Lower leg skin (tissue), 4 donors: ENCODE results near the gene MYO15B. TPM values are rescaled to one million over a fixed set of nuclear protein-coding genes. Genes with fewer than 3 reads are reported as not detected.
"Not testable (repeated sequence)": the region's sequence is repeated elsewhere in the genome, so short reads cannot be mapped to it uniquely, and the experiment has no call there.

Experiments
- DNase-seq, 2 donors: peaks; one replicate each; pipeline ENCODE4 v3.0.0-alpha.2; 2019; ENCODE audit warnings: low spot score in 2 of 2
- H3K4me3 ChIP-seq: fragments of 200-600 bp; sonication (generic); 2 replicates; pipeline ENCODE4 v1.5.1; 2017; ENCODE audit warnings: mild to moderate bottlenecking, low read depth; ENCODE audit not compliant: poor library complexity, severe bottlenecking
- CTCF ChIP-seq, 3 donors: fragments of 450-650 bp; IDR thresholded peaks; one replicate each; pipeline ENCODE4 v1.5.1; 2016; ENCODE audit warnings: antibody characterized with exemption in 3 of 3, mild to moderate bottlenecking in 3 of 3, moderate library complexity in 2 of 3
- POLR2A ChIP-seq, 2 donors: fragments of 450-650 bp; IDR thresholded peaks; one replicate each; pipeline ENCODE4 v1.6.1; 2016 to 2017; ENCODE audit warnings: antibody characterized with exemption in 2 of 2, mild to moderate bottlenecking in 1 of 2, moderate library complexity in 1 of 2
- WGBS, 2 donors: methylation state at CpG; one replicate each; pipeline ENCODE4 v1.1.5; 2018; 5-methylcytosine and 5-hydroxymethylcytosine counted together
- intact Hi-C: fragments of 100-400 bp; cut with DNase I; formaldehyde crosslinking; loops from one replicate; pipeline ENCODE4 v1.15.0; 2023; ENCODE audit warnings: low total_unique reads
- total RNA-seq, 4 donors: library from RNA; depleted of rRNA; stranded (reverse); fragments of >200 nt; gene quantifications; one replicate each; pipeline ENCODE4 v1.1.0, GENCODE V29; 2016

The MYO15B gene
- total RNA-seq, 4 donors from 2014 or later: 32.1 to 103 (median 38.9) TPM

DNA sequence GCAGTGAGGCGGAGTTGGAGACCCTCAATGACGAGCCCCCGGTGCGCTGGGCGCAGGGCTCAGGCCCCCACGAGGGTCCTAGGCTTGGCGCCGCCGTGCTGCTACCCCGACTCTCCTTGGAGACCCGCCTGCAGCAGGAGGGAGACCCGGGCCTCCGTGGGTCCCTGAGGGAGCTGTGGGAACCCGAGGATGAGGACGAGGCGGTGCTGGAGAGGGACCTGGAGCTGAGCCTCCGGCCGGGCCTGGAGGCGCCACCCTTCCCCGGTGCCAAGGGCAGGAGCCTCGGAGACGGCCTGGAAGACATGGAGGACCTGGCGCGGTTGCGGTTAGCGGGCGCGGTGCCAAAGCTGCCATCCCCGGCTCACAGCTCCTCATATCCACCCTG lies 2.3 kb downstream of the MYO15B start:
- no peak for TF ChIP-seq POLR2A (IDR thresholded peaks at IDR 0.05)
- TF ChIP-seq CTCF (IDR thresholded peaks at IDR 0.05): no peak
- H3K4me3 ChIP-seq: no peak overlapping the region
- WGBS, 2 donors: 49 to 56% methylated on average over 8 to 28 of the region's 29 CpGs
- intact Hi-C loops: loop anchor here (5.0 kb wide), 1 partner anchor 163 kb away; no protein-coding TSS in a partner anchor
- DNase-seq: no peak

GRCh38 chr17:75590314-75590761 lies 2.7 kb downstream of the MYO15B start:
- no peak for DNase-seq

GRCh38 chr17:75590849-75591721 lies 3.5 kb downstream of the MYO15B start:
- TF ChIP-seq POLR2A (IDR thresholded peaks at IDR 0.05): no peak
- TF ChIP-seq CTCF (IDR thresholded peaks at IDR 0.05): no peak
- H3K4me3 ChIP-seq: no peak overlapping the region
- intact Hi-C loops: loop anchor here (5.0 kb wide), 1 partner anchor 164 kb away; no protein-coding TSS in a partner anchor
- 82 to 84% methylated on average over 12 of the region's 12 CpGs for WGBS, 2 donors
- DNase-seq: no peak

More at GRCh38 chr17:75590314-75590761, 2.7 kb downstream of the MYO15B start:
- 68 to 73% methylated on average over 8 of the region's 8 CpGs for WGBS, 2 donors
- H3K4me3 ChIP-seq: no peak overlapping the region
- TF ChIP-seq POLR2A (IDR thresholded peaks at IDR 0.05): no peak
- TF ChIP-seq CTCF (IDR thresholded peaks at IDR 0.05): no peak
- intact Hi-C loops: loop anchor here (5.0 kb wide), 1 partner anchor 163 kb away; no protein-coding TSS in a partner anchor

- 86 to 89% methylated on average over 2 to 7 of the region's 7 CpGs for WGBS, 2 donors
- H3K4me3 ChIP-seq: no peak overlapping the region
- intact Hi-C loops: loop anchor here (5.0 kb wide), 1 partner anchor 165 kb away; no protein-coding TSS in a partner anchor
- TF ChIP-seq CTCF (IDR thresholded peaks at IDR 0.05) (no peak), POLR2A (IDR thresholded peaks at IDR 0.05) (no peak)
- no peak for DNase-seq
These were observed 4.2 kb downstream of the MYO15B start for GRCh38 chr17:75591722-75592302.

GRCh38 chr17:75592348-75593020 lies 4.9 kb downstream of the MYO15B start:
- TF ChIP-seq CTCF (IDR thresholded peaks at IDR 0.05) (no peak), POLR2A (IDR thresholded peaks at IDR 0.05) (no peak)
- H3K4me3 ChIP-seq: no peak overlapping the region
- 83 to 85% methylated on average over 14 to 16 of the region's 17 CpGs for WGBS, 2 donors
- intact Hi-C loops: loop anchor here (5.0 kb wide), 1 partner anchor 165 kb away; no protein-coding TSS in a partner anchor
- no peak for DNase-seq

- not testable (repeated sequence) for H3K4me3 ChIP-seq, DNase-seq
- 62 to 75% methylated on average over 9 of the region's 9 CpGs for WGBS, 2 donors
- intact Hi-C loops: loop anchor here (5.0 kb wide), 1 partner anchor 166 kb away; no protein-coding TSS in a partner anchor
These were observed 5.8 kb downstream of the MYO15B start for GRCh38 chr17:75593430-75593829.
